Neural progenitor cell (in vitro differentiated cells): ENCODE measurements around the gene SNRNP70. TPM values are rescaled to one million over a fixed set of nuclear protein-coding genes. Genes with fewer than 3 reads are reported as not detected.
A peak's percentile ranks its signal among the peaks of the same experiment; 100 is the strongest.

Experiments used
- DNase-seq: peaks from one replicate; pipeline ENCODE4 v3.0.0-alpha.2; 2016; ENCODE audit warnings: low spot score
- H2AFZ ChIP-seq: fragments of 200-600 bp; sonication (generic); replicated peaks from 2 replicates; pipeline ENCODE4 v1.6.1; 2016; ENCODE audit warnings: antibody characterized with exemption
- H3F3A ChIP-seq: fragments of 200-600 bp; sonication (generic); 2 replicates; pipeline ENCODE4 v1.6.1; 2016; ENCODE audit warnings: antibody characterized with exemption, low read depth
- H3K27ac ChIP-seq: fragments of 200-600 bp; sonication (generic); 2 replicates; pipeline ENCODE4 v1.5.1; 2016; ENCODE audit warnings: mild to moderate bottlenecking
- H3K27me3 ChIP-seq: fragments of 200-600 bp; sonication (generic); 2 replicates; pipeline ENCODE4 v1.6.1; 2016; ENCODE audit warnings: mild to moderate bottlenecking, moderate library complexity
- H3K36me3 ChIP-seq: fragments of 200-600 bp; sonication (generic); 2 replicates; pipeline ENCODE4 v1.5.1; 2016
- H3K4me1 ChIP-seq: fragments of 200-600 bp; sonication (generic); 2 replicates; pipeline ENCODE4 v1.6.1; 2016; ENCODE audit warnings: mixed run types
- H3K4me2 ChIP-seq: fragments of 200-600 bp; sonication (generic); 2 replicates; pipeline ENCODE4 v1.6.1; 2016
- H3K4me3 ChIP-seq: fragments of 200-600 bp; sonication (generic); 2 replicates; pipeline ENCODE4 v1.5.1; 2016
- H3K79me2 ChIP-seq: fragments of 200-600 bp; sonication (generic); 2 replicates; pipeline ENCODE4 v1.6.1; 2016; ENCODE audit warnings: low read depth
- H3K9ac ChIP-seq: fragments of 200-600 bp; sonication (generic); 2 replicates; pipeline ENCODE4 v1.6.1; 2016
- H3K9me3 ChIP-seq: fragments of 200-600 bp; sonication (generic); 2 replicates; pipeline ENCODE4 v1.5.1; 2016; ENCODE audit warnings: low read depth
- H4K20me1 ChIP-seq: fragments of 200-600 bp; sonication (generic); 2 replicates; pipeline ENCODE4 v1.6.1; 2016; ENCODE audit warnings: low read depth
- H3K27ac Mint-ChIP-seq: 3 replicates; pipeline ENCODE4 v1.8.0; 2021; ENCODE audit warnings: mixed read lengths
- H3K27me3 Mint-ChIP-seq: 2 replicates; pipeline ENCODE4 v1.8.0; 2022; ENCODE audit warnings: low read depth, mild to moderate bottlenecking, inconsistent platforms, moderate library complexity, mixed read lengths; ENCODE audit not compliant: insufficient read depth
- H3K36me3 Mint-ChIP-seq: 3 replicates; pipeline ENCODE4 v1.8.0; 2021; ENCODE audit warnings: mixed read lengths
- H3K4me1 Mint-ChIP-seq: 3 replicates; pipeline ENCODE4 v1.8.0; 2021; ENCODE audit warnings: mixed read lengths
- H3K4me3 Mint-ChIP-seq: 3 replicates; pipeline ENCODE4 v1.8.0; 2021; ENCODE audit warnings: mild to moderate bottlenecking, moderate library complexity, mixed read lengths
- H3K9me3 Mint-ChIP-seq: 3 replicates; pipeline ENCODE4 v1.8.0; 2020; ENCODE audit warnings: mixed read lengths
- EZH2 ChIP-seq: fragments of 200-600 bp; sonication (generic); IDR thresholded peaks from 2 replicates; pipeline ENCODE4 v1.6.1; 2017; ENCODE audit warnings: antibody characterized with exemption, mild to moderate bottlenecking, moderate library complexity
- EZH2phosphoT487 ChIP-seq: fragments of 200-600 bp; sonication (generic); IDR thresholded peaks from 2 replicates; pipeline ENCODE4 v1.6.1; 2017; ENCODE audit warnings: antibody characterized with exemption
- total RNA-seq: library from RNA; depleted of rRNA; stranded (reverse); fragments of >200 nt; gene quantifications from 2 replicates; pipeline ENCODE4 v1.2.3, GENCODE V29; 2015; ENCODE audit warnings: low replicate concordance
- TF ChIP-seq, protein P1 (sequence below): fragments of 200-600 bp; sonication (generic); IDR thresholded peaks from 2 replicates; pipeline ENCODE4 v1.5.1; 2017; ENCODE audit warnings: antibody characterized with exemption, mild to moderate bottlenecking

Gene SNRNP70
- total RNA-seq, 1 donor from 2014 or later = 162 TPM

DNA sequence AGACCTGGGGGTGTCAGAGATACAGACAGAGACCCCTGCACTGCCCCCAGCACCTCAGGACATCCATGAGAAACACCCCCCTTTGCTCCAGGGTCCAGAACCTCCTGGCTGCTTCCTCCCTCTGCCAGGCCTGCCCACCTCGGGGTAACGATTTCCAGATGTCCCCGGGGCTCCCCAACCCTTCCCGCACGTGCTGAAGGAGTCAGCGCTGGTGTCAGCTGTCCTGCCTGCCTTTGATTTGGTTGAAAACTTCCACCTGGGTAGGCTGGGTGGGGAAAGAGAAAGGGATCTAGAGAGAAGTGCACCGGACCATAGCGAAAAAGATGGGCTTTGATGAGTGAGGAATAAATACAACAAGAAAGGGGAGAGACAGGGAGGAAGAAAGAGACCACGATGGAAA, 26.2 kb upstream of the SNRNP70 start:
- peak overlapping the region; percentile 46 for H3K4me3 Mint-ChIP-seq
- no peak overlapping the region for H3K4me2 ChIP-seq
- no peaks in the 10 kb centered on the region for H3K36me3 Mint-ChIP-seq
- no peaks in the 10 kb centered on the region for H3K79me2 ChIP-seq
- no peak overlapping the region for H3K9ac ChIP-seq
- no peaks in the 10 kb centered on the region for H3K36me3 ChIP-seq
- peaks cover 9% of the 10 kb centered on the region for H3F3A ChIP-seq
- no peak overlapping the region for H3K4me3 ChIP-seq
- H2AFZ ChIP-seq = no peak overlapping the region
- H3K27me3 Mint-ChIP-seq = peaks cover 41% of the 10 kb centered on the region
- no peaks in the 10 kb centered on the region for H3K9me3 Mint-ChIP-seq
- no peak for DNase-seq
- H3K27ac Mint-ChIP-seq = no peak overlapping the region
- H3K27ac ChIP-seq = no peak overlapping the region
- H3K4me1 Mint-ChIP-seq = peaks cover 26% of the 10 kb centered on the region
- TF ChIP-seq EZH2phosphoT487 = no peak
- TF ChIP-seq, protein P1, sequence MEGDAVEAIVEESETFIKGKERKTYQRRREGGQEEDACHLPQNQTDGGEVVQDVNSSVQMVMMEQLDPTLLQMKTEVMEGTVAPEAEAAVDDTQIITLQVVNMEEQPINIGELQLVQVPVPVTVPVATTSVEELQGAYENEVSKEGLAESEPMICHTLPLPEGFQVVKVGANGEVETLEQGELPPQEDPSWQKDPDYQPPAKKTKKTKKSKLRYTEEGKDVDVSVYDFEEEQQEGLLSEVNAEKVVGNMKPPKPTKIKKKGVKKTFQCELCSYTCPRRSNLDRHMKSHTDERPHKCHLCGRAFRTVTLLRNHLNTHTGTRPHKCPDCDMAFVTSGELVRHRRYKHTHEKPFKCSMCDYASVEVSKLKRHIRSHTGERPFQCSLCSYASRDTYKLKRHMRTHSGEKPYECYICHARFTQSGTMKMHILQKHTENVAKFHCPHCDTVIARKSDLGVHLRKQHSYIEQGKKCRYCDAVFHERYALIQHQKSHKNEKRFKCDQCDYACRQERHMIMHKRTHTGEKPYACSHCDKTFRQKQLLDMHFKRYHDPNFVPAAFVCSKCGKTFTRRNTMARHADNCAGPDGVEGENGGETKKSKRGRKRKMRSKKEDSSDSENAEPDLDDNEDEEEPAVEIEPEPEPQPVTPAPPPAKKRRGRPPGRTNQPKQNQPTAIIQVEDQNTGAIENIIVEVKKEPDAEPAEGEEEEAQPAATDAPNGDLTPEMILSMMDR = no peak
- no peak for TF ChIP-seq EZH2
- peaks cover 14% of the 10 kb centered on the region for H3K4me1 ChIP-seq
- no peaks in the 10 kb centered on the region for H3K9me3 ChIP-seq
- peaks cover 5% of the 10 kb centered on the region for H4K20me1 ChIP-seq
- H3K27me3 ChIP-seq = peaks cover 77% of the 10 kb centered on the region

GRCh38 chr19:49061000-49061399, 24.3 kb upstream of the SNRNP70 start:
- H3F3A ChIP-seq = peaks cover 18% of the 10 kb centered on the region
- H2AFZ ChIP-seq = no peak overlapping the region
- no peaks in the 10 kb centered on the region for H3K79me2 ChIP-seq
- Mint-ChIP-seq H3K27ac (no peak overlapping the region), H3K36me3 (no peaks in the 10 kb centered on the region), H3K27me3 (peaks cover 35% of the 10 kb centered on the region), H3K4me1 (peaks cover 32% of the 10 kb centered on the region), H3K4me3 (no peak overlapping the region), H3K9me3 (no peaks in the 10 kb centered on the region)
- no peaks in the 10 kb centered on the region for H3K9me3 ChIP-seq
- H3K9ac ChIP-seq = no peak overlapping the region
- H4K20me1 ChIP-seq = peaks cover 5% of the 10 kb centered on the region
- TF ChIP-seq EZH2phosphoT487 = no peak
- no peak overlapping the region for H3K4me2 ChIP-seq
- no peak for DNase-seq
- H3K27me3 ChIP-seq = peaks cover 84% of the 10 kb centered on the region
- H3K27ac ChIP-seq = no peak overlapping the region
- H3K4me1 ChIP-seq = peaks cover 30% of the 10 kb centered on the region
- H3K4me3 ChIP-seq = no peak overlapping the region
- H3K36me3 ChIP-seq = no peaks in the 10 kb centered on the region

- no peaks in the 10 kb centered on the region for H3K9me3 ChIP-seq
Measured at GRCh38 chr19:49061445-49061844, 23.8 kb upstream of the SNRNP70 start.

DNA sequence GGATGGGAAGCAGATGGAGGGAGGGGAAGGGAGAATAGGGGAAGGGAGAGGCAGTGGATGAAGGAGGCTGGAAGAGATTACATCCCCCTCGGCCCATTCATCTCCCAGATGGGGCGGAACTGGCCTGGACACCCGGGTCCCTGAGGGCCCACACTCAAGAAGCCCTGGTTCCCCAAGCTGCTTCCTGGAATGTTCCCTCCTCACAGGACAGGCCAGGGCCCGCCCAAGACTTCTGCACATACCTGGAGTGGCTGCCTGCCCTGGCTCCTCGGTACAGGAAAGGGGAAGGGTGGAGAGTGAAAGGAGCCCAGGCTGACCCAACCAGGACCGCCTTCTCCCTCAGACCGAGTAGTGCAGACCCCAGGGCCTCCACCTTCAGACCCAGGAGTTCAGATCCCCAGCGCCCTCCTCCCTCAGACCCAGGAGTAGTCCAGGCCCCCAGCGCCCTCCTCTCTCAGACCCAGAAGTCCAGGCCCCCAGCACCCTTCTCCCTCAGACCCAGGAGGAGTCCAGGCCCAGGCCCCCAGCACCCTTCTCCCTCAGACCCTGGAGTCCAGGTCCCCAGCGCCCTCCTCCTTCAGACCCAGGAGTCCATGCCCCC, 21.1 kb upstream of the SNRNP70 start:
- H3K79me2 ChIP-seq = no peaks in the 10 kb centered on the region
- Mint-ChIP-seq H3K9me3 (peaks cover 2% of the 10 kb centered on the region), H3K36me3 (no peaks in the 10 kb centered on the region), H3K4me1 (peaks cover 28% of the 10 kb centered on the region), H3K27ac (no peak overlapping the region), H3K27me3 (peaks cover 28% of the 10 kb centered on the region), H3K4me3 (peak overlapping the region; percentile 73)
- H3K27me3 ChIP-seq = peaks cover 84% of the 10 kb centered on the region
- no peak overlapping the region for H3K9ac ChIP-seq
- H4K20me1 ChIP-seq = no peaks in the 10 kb centered on the region
- H3K4me1 ChIP-seq = peaks cover 19% of the 10 kb centered on the region
- H3K36me3 ChIP-seq = no peaks in the 10 kb centered on the region
- TF ChIP-seq, protein P1 = no peak
- TF ChIP-seq EZH2phosphoT487 = no peak
- no peak for TF ChIP-seq EZH2
- H3K4me2 ChIP-seq = peak overlapping the region; percentile 77
- peak overlapping the region; percentile 38 for H3K4me3 ChIP-seq
- no peak overlapping the region for H3K27ac ChIP-seq
- peak overlapping the region; percentile 61 for H2AFZ ChIP-seq
- H3K9me3 ChIP-seq = no peaks in the 10 kb centered on the region
- peak; percentile 20 for DNase-seq
- peaks cover 20% of the 10 kb centered on the region for H3F3A ChIP-seq

More at GRCh38 chr19:49061445-49061844, 23.8 kb upstream of the SNRNP70 start:
- H3K36me3 ChIP-seq = no peaks in the 10 kb centered on the region
- no peaks in the 10 kb centered on the region for H3K36me3 Mint-ChIP-seq
- H4K20me1 ChIP-seq = peaks cover 5% of the 10 kb centered on the region
- no peak overlapping the region for H3K27ac ChIP-seq
- H3K4me1 ChIP-seq = peaks cover 30% of the 10 kb centered on the region
- no peak for DNase-seq
- peaks cover 35% of the 10 kb centered on the region for H3K4me1 Mint-ChIP-seq
- H3K4me3 ChIP-seq = no peak overlapping the region
- H3K4me3 Mint-ChIP-seq = no peak overlapping the region
- no peak overlapping the region for H3K27ac Mint-ChIP-seq
- TF ChIP-seq, protein P1 = no peak
- TF ChIP-seq EZH2phosphoT487 (no peak), EZH2 (no peak)
- no peak overlapping the region for H3K4me2 ChIP-seq
- no peaks in the 10 kb centered on the region for H3K9me3 Mint-ChIP-seq
- no peak overlapping the region for H3K9ac ChIP-seq
- H3K79me2 ChIP-seq = no peaks in the 10 kb centered on the region
- H3K27me3 ChIP-seq = peaks cover 84% of the 10 kb centered on the region
- H3K27me3 Mint-ChIP-seq = peaks cover 33% of the 10 kb centered on the region
- no peak overlapping the region for H2AFZ ChIP-seq
- peaks cover 20% of the 10 kb centered on the region for H3F3A ChIP-seq
